AG20443 (cell line): Measurements from ENCODE around the gene SPATS1.

Experiments used
- DNase-seq: peaks from one replicate; pipeline ENCODE4 v3.0.0; 2012; ENCODE audit warnings: low spot score, mixed read lengths

SPATS1 gene, protein sequence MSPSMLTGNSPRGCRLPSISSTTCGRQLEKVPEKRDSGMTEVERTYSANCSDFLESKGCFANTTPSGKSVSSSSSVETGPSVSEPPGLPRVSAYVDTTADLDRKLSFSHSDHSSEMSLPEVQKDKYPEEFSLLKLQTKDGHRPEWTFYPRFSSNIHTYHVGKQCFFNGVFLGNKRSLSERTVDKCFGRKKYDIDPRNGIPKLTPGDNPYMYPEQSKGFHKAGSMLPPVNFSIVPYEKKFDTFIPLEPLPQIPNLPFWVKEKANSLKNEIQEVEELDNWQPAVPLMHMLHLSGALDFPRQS

DNA sequence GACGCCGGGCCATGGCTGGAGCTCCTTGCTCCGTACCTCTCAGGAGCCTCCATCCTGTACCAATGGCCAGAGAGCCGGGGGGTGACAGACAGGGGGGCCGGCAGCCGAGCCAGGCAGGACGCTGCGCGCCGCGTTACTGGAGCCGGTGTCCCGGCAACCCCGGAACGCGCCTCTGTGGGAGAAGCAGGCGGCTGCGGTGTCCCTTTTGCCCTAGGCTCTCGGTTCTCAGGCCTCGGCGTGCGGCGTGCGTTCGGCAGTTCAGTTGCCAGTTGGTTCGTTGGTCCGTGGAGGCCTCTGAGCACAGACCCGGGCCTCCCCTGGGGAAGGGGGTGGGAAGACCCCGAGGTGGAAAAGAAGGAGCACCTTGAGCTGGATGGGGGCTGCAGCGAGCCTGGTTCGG lies at the start of gene SPATS1:
SPATS1 (plus strand) TSS at position 162 of the 400 bp plus-strand sequence. CDS start 446 bp downstream, outside the sequence.
- peak; percentile 45 for DNase-seq

- no peak for DNase-seq
Measured at GRCh38 chr6:44292661-44293365, 49.6 kb upstream of the SPATS1 start.

- DNase-seq = no peak
Measured at GRCh38 chr6:44294832-44295791, 47.3 kb upstream of the SPATS1 start.

DNA sequence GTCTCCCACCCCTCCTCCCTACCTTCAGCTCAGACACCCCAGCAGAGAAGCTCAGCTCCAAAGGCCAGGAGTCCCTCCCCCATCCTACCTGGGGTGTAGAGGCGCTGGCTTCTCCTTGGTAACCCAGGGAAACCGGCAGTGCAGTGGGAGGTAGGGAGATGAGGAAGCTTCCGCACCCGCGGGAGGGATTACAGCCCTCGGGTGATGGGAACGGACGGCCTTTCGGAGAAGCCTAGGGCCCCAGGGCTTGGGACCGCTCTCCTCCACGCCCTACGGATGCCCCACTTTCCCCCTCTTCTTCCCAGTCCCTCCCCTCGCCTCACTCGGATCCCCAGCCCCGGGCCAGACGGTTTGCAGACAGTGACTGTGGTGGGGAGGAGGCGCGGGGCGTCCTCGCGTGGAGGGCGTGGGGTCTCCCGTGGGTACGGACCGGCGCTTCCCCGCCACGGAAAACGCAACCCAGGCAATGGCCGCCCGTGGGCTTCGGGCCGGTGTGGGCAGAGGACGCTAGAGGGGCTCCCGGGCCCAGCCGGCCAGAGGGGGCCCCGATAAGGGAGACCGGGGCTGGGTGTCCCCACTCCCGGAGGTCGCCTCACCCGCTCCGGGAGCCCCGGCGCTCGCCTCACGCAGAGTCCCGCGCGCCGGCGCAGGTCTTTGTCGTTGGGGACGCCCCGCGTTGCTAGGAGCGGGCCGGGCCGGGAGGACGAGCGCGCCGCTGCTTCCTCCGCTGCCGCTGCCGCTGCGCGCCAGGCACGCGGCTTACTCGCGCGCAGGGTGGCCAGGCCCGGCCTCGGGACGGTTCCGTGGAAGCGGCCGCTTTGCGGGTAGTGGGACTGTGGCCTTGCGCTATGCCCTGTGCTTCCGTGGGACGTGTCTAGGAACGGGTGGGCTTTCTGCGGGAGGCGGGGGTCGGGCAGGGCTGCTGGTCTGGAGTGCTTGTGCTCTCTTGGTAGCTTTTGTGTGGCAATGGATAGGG lies 45.1 kb upstream of the SPATS1 start:
- DNase-seq = peak; percentile 80

- no peak for DNase-seq
Measured at GRCh38 chr6:44298055-44298803, 44.2 kb upstream of the SPATS1 start.

- DNase-seq = no peak
Measured at GRCh38 chr6:44298864-44299263, 43.6 kb upstream of the SPATS1 start.

DNA sequence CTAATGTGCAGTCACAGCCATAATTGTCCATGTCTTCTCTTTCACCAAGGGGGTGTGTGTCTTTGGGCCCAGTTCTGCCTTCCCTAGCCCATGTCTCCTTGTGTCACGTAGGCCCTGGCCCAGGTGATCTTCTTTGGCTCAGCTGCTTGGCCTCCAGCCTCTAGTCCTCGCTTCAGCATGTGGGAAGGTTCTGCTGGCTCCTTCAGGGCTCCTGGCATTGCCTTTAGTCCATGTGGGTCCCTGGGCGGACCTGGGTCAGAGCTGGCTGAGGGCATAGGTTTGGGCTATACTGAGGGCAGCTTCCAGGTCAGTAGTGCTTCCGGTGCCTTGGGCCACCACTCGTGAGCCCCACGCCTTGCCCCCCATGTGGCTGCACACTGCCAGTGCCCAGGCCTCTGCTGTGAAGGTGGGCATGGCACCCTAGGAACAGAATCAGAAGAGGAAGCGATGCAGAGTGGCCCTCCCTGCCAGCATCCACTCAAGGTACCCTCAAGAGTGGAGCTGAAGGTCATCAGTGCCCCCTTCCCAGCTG lies 42.1 kb upstream of the SPATS1 start:
- no peak for DNase-seq

DNA sequence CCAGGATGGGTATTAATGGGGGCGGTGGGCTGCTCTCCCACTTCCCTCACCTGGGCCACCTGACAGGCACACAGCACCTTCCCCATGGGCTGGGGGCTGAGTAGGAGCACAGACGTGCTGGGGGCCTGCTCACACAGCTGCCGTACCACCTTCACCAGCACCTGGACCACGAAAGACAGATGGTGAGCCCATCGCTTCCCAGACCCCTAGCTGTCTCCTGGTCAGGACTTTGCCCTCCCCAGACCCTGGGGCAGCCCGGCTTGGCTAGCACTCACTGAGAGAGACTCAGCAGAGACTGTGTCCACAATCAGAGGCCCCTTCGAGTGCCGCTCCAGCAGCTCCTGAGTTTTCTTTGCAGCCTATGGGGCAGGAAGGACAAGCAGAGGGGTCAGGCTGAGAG lies 41.3 kb upstream of the SPATS1 start:
- no peak for DNase-seq

DNA sequence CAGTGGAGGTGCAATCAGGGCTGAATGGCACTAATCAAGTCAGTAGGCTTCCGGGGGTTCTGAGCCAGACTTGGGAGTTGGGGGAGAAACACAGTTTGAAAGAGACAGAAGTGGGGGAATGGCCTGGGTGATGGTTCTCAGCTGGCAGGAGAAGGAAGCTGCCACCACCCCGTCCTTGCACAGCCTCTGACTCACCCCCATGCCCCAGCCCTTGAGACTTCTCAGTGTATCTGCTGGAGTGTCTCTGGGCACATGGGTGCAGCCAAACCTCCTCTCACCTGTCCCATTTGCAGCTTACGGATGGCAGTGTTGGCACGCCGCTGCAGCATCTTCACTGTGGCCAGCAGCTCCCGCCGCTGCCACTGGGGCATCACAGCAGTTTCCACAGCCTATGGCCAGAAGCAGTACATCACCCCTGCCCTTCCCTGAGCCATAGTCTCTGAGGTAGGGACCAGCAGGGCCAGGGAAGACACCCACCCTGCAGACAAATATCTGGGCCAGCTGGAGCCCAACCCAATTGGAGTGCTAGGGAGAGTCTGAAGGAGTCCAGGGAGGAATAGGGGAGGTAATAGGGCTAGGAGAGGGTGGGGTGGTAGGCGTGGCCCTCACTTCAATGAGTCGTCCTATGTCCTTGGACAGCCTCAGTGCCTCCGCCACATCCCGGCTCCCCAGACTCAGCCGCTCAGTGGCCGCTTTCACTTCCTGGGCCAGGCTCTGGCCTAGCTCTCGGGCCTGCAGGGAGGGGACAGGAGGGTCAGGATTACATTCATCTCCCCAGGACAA lies 40.5 kb upstream of the SPATS1 start:
- DNase-seq = no peak

- no peak for DNase-seq
Measured at GRCh38 chr6:44302856-44303255, 39.6 kb upstream of the SPATS1 start.

DNA sequence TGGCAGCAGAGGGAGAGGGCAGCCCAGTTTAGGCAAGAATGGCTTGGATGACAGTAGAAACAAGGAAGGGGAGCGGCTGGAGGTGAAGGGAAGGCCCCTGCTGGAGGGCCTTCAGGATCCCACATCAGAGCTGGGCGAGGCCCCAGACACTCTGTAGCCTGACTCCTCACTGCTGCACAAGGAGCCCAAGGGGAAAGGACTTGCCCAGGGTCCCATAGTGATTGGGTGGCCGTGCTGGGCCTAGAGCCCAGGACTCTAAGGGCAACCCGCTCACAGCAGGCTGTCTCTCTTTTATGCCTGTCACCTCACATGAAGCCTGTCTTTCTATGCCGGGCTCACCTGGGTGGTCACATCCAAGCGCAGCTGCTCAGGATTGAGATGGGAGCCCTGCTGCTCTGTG lies 38.6 kb upstream of the SPATS1 start:
- DNase-seq = no peak

- peak; percentile 66 for DNase-seq
Measured at GRCh38 chr6:44304282-44305199, 37.9 kb upstream of the SPATS1 start.

- no peak for DNase-seq
Measured at GRCh38 chr6:44305200-44305725, 37.2 kb upstream of the SPATS1 start.

DNA sequence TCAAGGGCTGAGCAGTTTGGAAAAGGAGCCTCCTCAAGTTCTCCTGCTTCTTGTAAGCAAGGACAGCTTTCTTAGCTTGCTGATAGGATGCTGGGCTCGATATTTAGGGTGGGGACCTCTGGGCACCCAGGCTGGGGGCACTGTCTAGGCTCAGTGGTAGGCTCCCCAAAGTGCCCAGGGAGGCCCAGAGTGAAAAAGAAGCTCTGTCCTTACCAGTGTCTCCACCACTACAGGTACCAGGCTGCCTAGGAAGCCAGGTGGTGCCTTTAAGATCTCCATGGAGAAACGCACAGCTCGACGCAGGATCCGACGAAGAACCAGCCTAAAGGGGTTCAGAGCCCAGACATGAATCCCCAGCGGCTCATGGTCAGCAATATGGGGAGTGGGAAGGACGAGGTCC lies 35.7 kb upstream of the SPATS1 start:
- DNase-seq = no peak

- DNase-seq = no peak
Measured at GRCh38 chr6:44307217-44307616, 35.2 kb upstream of the SPATS1 start.

- DNase-seq = peak; percentile 71
Measured at GRCh38 chr6:44309092-44309491, 33.4 kb upstream of the SPATS1 start.

DNA sequence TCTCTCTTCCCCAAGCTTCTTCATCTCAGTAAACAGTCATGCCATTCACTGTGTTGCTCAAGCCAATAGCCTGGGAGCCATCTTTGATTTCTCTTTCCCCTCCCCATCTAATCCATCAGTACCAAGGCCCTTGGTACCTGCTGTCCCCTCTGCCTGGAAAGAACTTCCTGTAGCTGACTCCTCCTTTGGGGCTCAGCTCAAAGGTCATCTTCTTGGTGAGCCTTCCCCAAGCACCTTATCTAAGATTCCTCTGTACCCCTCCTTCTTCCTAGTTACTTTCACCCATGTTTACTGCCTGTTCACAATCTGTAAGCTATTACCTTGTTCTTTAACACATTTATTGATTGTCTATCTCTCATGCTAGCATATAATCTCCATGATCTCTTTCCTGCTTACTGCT lies 32.8 kb upstream of the SPATS1 start:
- no peak for DNase-seq

DNA sequence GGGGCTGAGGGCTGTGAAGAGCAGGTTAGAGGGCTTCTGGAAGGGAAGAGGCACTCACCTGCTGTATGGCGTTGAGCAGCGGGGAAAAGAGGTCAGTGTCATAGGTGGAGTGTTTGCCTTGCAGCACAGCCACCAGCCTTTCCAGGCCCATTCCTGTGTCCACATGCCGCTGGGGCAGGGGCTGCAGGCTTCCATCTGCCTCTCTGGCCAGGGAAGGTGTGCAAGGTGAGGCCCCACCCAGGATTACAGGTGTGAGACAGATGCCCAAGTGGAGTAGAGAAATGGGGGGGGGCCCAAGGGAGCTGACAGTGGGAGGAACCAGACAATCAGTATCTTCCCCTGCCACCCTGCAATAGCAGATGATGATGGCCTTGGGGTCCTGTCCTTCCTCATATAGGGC lies 32.2 kb upstream of the SPATS1 start:
- no peak for DNase-seq
